OCI-LY1 (cell line): ENCODE results near the gene GNAI1.

Experiments used
- EZH2 ChIP-seq: fragments of 200-600 bp; sonication (generic), shearing (Covaris generic); IDR thresholded peaks from 2 replicates; pipeline ENCODE4 v1.8.0; 2017; ENCODE audit warnings: borderline replicate concordance, mixed run types, mild to moderate bottlenecking, antibody characterized with exemption, low read length, moderate library complexity, mixed read lengths
- TF ChIP-seq, protein P1 (sequence below): fragments of 200-600 bp; sonication (generic), shearing (Covaris generic); IDR thresholded peaks from 2 replicates; pipeline ENCODE4 v1.5.1; 2017; ENCODE audit warnings: mild to moderate bottlenecking, antibody characterized with exemption, low read length, moderate library complexity, mixed read lengths

DNA sequence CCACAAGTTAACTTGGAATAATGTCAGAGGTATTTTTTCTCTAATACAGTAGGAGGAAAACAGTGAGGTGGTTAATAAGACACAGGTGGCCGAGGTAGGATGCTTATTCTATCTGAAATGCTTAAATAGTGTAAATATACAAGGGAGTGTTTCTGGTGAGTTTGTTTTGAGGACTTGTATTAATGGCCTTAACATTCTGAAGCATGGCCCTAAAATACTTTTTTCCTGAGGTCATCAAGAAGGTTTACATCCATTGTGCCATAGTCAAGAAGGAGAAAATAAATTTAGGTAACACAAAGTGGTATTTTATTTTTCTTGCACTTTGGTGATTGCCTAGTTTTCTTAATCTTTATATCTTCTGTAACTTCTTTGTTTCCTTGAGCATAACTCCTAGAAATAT lies 18.8 kb downstream of the GNAI1 start:
- no peak for TF ChIP-seq EZH2
- TF ChIP-seq, protein P1, sequence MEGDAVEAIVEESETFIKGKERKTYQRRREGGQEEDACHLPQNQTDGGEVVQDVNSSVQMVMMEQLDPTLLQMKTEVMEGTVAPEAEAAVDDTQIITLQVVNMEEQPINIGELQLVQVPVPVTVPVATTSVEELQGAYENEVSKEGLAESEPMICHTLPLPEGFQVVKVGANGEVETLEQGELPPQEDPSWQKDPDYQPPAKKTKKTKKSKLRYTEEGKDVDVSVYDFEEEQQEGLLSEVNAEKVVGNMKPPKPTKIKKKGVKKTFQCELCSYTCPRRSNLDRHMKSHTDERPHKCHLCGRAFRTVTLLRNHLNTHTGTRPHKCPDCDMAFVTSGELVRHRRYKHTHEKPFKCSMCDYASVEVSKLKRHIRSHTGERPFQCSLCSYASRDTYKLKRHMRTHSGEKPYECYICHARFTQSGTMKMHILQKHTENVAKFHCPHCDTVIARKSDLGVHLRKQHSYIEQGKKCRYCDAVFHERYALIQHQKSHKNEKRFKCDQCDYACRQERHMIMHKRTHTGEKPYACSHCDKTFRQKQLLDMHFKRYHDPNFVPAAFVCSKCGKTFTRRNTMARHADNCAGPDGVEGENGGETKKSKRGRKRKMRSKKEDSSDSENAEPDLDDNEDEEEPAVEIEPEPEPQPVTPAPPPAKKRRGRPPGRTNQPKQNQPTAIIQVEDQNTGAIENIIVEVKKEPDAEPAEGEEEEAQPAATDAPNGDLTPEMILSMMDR: no peak
